K562 (cell line): Measurements from ENCODE around the gene FGGY. TPM values are rescaled to one million over a fixed set of nuclear protein-coding genes. Genes with fewer than 3 reads are reported as not detected.

Experiments
- CREB1 ChIP-seq, 2 experiments: sonication (generic) in 1 of 2; formaldehyde crosslinking in 1 of 2; IDR thresholded peaks; 2 replicates each; pipeline versions ENCODE4 v1.6.1 to v1.8.0; 2012 to 2022; ENCODE audit warnings: inconsistent platforms in 1 of 2, mild to moderate bottlenecking in 1 of 2, missing genetic modification reagents in 1 of 2, moderate library complexity in 1 of 2
- FOXA3 ChIP-seq, 2 experiments: fragments of 450-650 bp in 1 of 2; sonication (generic) in 1 of 2; formaldehyde crosslinking; IDR thresholded peaks in 1 of 2; conservative IDR thresholded peaks in 1 of 2; 2 replicates each; pipeline versions ENCODE4 v1.4.0 to v1.8.0; 2020 to 2022; ENCODE audit warnings: mild to moderate bottlenecking in 2 of 2, missing genetic modification reagents in 1 of 2
- HNRNPLL ChIP-seq: fragments of 200-400 bp; formaldehyde crosslinking; IDR thresholded peaks from 2 replicates; pipeline ENCODE4 v1.6.1; 2017; ENCODE audit warnings: low read length, low read depth, mild to moderate bottlenecking; ENCODE audit not compliant: poor library complexity, severe bottlenecking
- POLR2AphosphoS2 ChIP-seq: IDR thresholded peaks from 2 replicates; pipeline ENCODE4 v1.6.1; 2012; ENCODE audit warnings: low read length, improper control_type of control experiment
- RBM15 ChIP-seq: fragments of 200-400 bp; formaldehyde crosslinking; IDR thresholded peaks from 2 replicates; pipeline ENCODE4 v1.6.1; 2018; ENCODE audit warnings: mild to moderate bottlenecking, low read length, moderate library complexity; ENCODE audit not compliant: insufficient read depth
- TBP ChIP-seq: optimal IDR thresholded peaks from 2 replicates; pipeline ENCODE3; 2011; ENCODE audit warnings: low read depth, low read length, improper control_type of control experiment
- ZNF41 ChIP-seq: fragments of 250-450 bp; sonication (Bioruptor Pico); conservative IDR thresholded peaks from 2 replicates; pipeline ENCODE4 v1.4.0; 2020; ENCODE audit warnings: mild to moderate bottlenecking
- polyA plus RNA-seq, 8 experiments: library from polyadenylated mRNA; depleted of rRNA in 4 of 8; stranded (reverse) in 5 of 8; unstranded in 3 of 8; fragments of >200 nt; fragmentation: Nextera tagmentation in 2 of 8; fragmentation: Illumina TruSeq in 1 of 8; extraction: Ambion mirVana in 2 of 8; extraction: Trizol in 1 of 8; gene quantifications; 2 replicates each; pipeline versions ENCODE4 v1.2.1 to v1.2.3, GENCODE V29; 2011 to 2014; ENCODE audit warnings: inconsistent platforms in 1 of 8, missing spikeins in 1 of 8
- total RNA-seq, 7 experiments: library from RNA; depleted of rRNA in 6 of 7; stranded (reverse); fragments of >200 nt in 6 of 7; fragmentation: Illumina TruSeq in 2 of 7; extraction: Trizol in 2 of 7; gene quantifications; 2 replicates each; pipeline versions ENCODE4 v1.2.1 to v1.2.3, GENCODE V29; 2011 to 2021; ENCODE audit warnings: low replicate concordance in 1 of 7
- TF ChIP-seq, protein P1 (sequence below): fragments of 250-450 bp; sonication (Bioruptor Pico); IDR thresholded peaks from 2 replicates; pipeline ENCODE4 v1.9.0; 2021; ENCODE audit warnings: mild to moderate bottlenecking, inconsistent platforms
- TF ChIP-seq, protein P2 (sequence below): sonication (generic); formaldehyde crosslinking; IDR thresholded peaks from 2 replicates; pipeline ENCODE4 v1.8.0; 2022; ENCODE audit warnings: missing genetic modification reagents, mild to moderate bottlenecking, borderline replicate concordance

The FGGY gene
- total and polyA plus RNA-seq, 9 of the 15 experiments (the other 6 are each of a cell fraction or from before 2014, with no cell fraction given): 9.7 to 19.2 (median 12.6) TPM

DNA sequence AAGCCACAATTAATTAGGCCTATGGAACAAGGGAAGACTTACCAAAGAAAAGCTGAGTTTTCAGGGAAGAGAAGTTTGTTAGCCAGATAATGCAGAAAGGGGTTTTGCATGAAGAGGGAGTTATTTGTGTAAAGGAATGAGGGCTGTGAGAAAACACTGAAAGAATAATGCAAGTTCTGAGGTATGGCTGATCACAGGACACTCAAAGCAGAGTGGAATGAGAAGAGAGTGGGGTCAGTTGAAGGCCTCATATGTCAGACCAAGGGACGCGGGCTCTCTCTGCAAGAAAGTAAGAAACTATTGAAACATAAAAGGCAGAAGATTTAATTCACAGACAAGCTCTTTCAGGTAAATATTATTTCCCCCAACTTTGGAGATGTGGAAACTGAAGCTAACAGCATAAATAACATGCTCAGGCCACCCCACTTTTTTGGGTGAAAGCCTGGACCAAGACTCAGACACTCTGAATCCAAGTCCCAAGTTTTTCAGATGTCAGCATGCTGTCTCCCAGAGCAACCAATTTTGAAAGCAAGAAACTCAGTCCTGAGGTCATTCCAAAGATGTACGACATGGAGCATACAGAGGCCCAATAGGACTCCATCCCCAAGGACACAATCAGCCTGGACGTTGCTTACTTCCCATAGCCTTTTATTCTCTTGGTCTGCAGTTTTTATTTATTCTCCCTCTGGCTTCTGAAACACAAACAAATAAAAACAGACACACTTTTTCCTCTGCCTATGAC lies 47.3 kb upstream of the FGGY start (continued):
- TF ChIP-seq POLR2AphosphoS2 (no peak), HNRNPLL (no peak), RBM15 (no peak), ZNF41 (no peak), FOXA3 (CRISPR knock-in tag; conservative IDR thresholded peaks at IDR 0.05 in 1 of 2, IDR thresholded peaks at IDR 0.05 in 1 of 2) (no peak), CREB1 (IDR thresholded peaks at IDR 0.05) (no peak), CREB1 (CRISPR knock-in tag; IDR thresholded peaks at IDR 0.05) (no peak), TBP (no peak)
- TF ChIP-seq, protein P1, sequence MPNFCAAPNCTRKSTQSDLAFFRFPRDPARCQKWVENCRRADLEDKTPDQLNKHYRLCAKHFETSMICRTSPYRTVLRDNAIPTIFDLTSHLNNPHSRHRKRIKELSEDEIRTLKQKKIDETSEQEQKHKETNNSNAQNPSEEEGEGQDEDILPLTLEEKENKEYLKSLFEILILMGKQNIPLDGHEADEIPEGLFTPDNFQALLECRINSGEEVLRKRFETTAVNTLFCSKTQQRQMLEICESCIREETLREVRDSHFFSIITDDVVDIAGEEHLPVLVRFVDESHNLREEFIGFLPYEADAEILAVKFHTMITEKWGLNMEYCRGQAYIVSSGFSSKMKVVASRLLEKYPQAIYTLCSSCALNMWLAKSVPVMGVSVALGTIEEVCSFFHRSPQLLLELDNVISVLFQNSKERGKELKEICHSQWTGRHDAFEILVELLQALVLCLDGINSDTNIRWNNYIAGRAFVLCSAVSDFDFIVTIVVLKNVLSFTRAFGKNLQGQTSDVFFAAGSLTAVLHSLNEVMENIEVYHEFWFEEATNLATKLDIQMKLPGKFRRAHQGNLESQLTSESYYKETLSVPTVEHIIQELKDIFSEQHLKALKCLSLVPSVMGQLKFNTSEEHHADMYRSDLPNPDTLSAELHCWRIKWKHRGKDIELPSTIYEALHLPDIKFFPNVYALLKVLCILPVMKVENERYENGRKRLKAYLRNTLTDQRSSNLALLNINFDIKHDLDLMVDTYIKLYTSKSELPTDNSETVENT (CRISPR knock-in tag): no peak
- TF ChIP-seq, protein P2, sequence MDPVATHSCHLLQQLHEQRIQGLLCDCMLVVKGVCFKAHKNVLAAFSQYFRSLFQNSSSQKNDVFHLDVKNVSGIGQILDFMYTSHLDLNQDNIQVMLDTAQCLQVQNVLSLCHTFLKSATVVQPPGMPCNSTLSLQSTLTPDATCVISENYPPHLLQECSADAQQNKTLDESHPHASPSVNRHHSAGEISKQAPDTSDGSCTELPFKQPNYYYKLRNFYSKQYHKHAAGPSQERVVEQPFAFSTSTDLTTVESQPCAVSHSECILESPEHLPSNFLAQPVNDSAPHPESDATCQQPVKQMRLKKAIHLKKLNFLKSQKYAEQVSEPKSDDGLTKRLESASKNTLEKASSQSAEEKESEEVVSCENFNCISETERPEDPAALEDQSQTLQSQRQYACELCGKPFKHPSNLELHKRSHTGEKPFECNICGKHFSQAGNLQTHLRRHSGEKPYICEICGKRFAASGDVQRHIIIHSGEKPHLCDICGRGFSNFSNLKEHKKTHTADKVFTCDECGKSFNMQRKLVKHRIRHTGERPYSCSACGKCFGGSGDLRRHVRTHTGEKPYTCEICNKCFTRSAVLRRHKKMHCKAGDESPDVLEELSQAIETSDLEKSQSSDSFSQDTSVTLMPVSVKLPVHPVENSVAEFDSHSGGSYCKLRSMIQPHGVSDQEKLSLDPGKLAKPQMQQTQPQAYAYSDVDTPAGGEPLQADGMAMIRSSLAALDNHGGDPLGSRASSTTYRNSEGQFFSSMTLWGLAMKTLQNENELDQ (CRISPR knock-in tag): no peak
